Measurements from ENCODE around the gene IL7R.

Gene IL7R

DNA sequence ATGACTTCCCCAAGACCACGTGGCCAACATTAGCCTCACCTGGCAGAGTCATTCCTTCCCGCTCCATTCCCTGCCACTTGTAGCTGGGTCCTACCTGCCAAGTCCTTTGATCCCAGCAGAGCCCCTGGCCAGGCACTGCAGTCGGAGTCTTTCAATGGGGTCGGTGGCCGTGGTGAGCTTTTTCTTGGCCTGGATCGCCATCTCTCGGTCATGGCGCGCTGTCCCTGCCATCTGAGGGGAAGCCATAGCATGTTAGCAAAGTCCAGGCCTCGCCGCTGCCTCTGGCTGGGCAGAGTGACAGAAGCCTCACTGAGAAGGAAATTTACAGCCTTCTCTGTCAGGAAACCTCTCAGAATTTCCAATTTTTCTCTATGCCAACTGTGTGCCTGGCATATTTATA, 64.2 kb downstream of the IL7R start:
- DNase-seq = no peak

DNA sequence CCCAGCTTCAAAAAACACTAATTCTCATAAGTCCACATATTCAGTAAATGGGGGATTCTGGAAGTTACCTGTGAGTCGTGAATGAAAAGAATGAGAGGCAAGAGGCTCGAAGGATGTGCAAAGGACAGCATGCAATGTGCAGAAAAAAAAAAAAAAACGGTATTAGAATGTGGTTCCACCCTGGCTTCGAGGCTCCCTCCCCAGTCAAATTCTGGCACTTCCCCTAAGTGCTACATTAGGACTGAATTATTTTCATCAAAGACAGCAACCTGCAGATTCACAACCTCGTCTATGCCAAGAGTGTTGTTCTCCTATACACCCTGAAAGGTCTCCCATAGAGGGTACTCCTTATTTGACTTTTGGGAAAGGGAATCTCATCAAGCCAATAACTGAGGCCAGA, 65.2 kb downstream of the IL7R start:
- DNase-seq = no peak

DNA sequence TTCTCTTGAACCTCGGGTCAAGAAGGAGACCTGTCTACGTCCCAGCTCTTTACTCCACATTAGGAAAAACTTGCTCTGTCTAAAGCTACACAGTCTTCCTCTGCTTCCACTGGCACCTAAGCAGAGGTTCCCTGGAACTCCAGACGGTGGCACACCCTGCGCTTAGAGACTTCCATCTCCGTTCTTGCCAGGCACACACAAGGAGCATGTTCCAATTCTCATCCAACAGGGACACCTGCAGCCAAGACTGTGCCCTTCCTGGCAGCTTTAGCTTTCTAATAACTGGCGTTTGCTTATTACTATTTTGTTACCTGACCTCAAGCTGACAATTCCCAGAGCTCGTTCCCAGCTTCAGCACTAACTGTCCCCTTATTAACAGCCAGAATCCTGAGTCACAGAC, 65.8 kb downstream of the IL7R start:
- DNase-seq = no peak

DNA sequence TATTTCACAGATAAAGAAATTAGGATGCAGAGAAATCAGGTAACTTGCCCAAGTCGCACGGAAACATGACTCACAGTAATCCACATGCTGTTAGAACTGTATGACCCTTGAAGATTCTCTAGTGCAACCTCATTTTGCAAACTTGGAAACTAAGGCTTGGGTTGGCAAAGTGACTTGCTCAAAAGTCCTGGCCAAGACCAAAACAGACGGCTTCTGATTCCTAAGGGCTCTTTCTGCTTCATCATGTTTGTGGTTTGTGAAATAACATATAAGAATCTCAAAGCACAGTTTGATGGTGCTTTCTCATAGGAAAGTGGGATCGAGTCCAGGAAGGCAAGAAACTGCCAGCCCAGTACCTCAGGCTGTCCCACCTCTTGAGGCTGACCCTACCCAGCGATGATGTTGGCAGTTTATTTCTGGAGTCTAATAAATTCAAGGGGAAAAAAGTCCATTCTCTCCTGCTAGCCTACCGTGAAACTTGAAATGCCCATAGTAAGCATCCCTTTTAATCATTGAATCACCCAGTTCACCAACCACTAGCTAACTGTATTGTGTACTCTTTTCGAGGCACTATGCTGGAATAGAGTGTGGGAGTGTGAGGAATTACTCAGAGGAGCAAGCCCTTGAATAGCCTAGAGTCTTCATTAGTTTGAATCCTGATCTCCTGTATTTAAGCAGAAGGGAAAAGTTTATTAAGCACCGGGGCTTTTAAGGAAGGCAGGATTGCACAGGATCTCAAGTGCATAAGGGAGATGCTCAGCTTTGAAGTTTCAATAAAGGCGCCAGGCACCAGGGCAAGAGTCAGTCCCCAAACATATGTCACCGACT, 67.6 kb downstream of the IL7R start:
- peak; percentile 23 for DNase-seq

DNA sequence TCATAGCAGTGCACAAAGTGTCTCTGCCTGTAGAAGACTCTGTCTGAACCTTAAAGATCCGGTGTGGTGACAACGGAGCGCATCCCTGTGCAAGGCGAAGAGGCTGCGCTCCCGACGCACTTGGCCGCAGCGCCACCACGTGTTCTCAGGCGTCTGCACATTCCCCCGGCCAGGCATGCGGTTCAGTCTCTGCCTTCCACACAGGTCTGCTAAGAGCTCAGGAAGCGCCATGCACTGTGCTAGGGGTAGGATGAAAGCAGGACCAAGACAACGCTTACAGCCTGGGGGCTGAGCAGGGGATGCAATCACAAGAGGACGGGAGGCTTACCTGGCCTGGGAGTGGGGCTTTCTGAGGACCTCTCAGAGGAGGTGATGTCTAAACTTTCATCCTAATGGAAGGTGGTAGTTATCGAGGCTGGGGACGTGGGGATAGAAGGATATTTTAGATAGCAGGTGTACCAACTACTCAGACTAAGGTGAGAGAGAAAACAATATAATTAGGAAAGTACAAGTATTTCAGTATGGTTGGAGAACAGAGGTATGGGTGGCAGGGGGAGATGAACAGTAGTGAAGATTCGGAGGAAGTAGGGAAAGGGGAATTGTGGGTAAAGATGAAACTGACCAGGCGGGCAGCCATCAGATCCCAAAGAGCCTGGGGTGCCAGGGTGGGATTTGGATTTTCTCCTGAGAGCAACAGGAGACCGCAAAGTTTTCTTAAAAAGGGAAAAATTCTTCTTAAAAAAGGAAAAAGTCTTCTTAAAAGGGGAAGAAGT, 68.4 kb downstream of the IL7R start:
- peak; percentile 92 for DNase-seq

DNA sequence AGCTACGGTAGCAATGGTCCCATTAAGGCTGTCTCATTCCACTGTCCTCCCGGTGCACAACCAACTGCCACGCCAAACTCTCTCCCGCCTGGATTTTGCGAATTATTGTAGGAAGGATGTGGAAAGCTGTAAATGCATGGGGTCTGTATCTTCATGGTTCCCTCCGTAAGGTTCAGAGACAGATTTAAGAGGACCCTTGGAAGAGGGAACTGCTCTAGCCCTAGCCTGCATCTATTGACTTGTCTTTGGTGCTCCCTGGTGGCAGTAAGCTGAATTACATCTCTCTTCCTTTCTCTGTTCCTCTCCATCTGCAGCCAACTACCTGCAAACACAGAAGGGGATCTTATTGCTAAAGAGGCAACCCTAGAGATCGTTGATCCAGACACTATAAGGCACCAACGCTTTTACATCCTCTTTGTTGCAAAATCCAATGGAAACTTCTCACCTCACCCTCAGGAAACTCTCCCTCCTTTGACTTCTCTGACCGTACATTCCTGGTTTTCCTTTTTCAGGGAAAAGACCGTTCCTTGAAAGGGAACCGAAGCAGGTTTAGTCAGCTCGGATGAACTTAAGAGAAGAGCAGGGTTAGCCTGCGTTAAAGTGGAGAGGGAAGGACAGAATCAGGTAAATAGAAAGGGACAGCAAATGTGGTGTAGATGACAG, 69.8 kb downstream of the IL7R start:
- DNase-seq = peak; percentile 75

All from activated CD4-positive, alpha-beta T cell treated with anti-CD3 and anti-CD28 coated beads for 48 hours (primary cell).